Endothelial cell of umbilical vein (primary cell): Measurements from ENCODE around the gene INTS11. TPM values are rescaled to one million over a fixed set of nuclear protein-coding genes. Genes with fewer than 3 reads are reported as not detected.

Source experiments
- BruUV-seq: library from RNA; stranded (reverse); fragments of 400-500 nt; replicated peaks from 2 replicates; lab custom pipeline; 2021; lab: Mats Ljungman, UMichigan
- CTCF ChIA-PET: fragments of 300-600, 350-600 bp; sonication (Branson Sonifier 250); formaldehyde crosslinking; loops from one replicate; lab custom pipeline; 2021; ENCODE audit warnings: antibody characterized with exemption, inconsistent platforms; lab: Charles Lee
- POLR2A ChIA-PET: fragments of 300-600, 350-600 bp; sonication (Branson Sonifier 250); formaldehyde crosslinking; loops from one replicate; lab custom pipeline; 2021; ENCODE audit warnings: antibody characterized with exemption, inconsistent platforms; lab: Charles Lee
- DNase-seq: peaks from one replicate; pipeline ENCODE4 v3.0.0-alpha.2; 2011; ENCODE audit warnings: low read depth, low spot score
- FAIRE-seq: peaks from 2 replicates; lab custom pipeline; 2011; peaks lifted over from hg19 to GRCh38; lab: Jason Lieb, UNC
- H2AFZ ChIP-seq: 2 replicates; pipeline ENCODE4 v1.6.0; 2012; ENCODE audit warnings: low read depth, low read length, control low read depth, inconsistent platforms
- H3K27ac ChIP-seq: 2 replicates; pipeline ENCODE4 v1.5.1; 2011; ENCODE audit warnings: low read depth, mild to moderate bottlenecking, control low read depth, low read length, moderate library complexity; ENCODE audit not compliant: insufficient read depth
- H3K27me3 ChIP-seq, 2 experiments: 2 replicates each; pipeline versions ENCODE4 v1.6.0 to v1.6.1; 2011; ENCODE audit warnings: low read length in 2 of 2, mixed read lengths in 1 of 2; ENCODE audit not compliant: control insufficient read depth in 2 of 2, insufficient read depth in 2 of 2
- H3K36me3 ChIP-seq, 2 experiments: 2 replicates in 1 of 2; 3 replicates in 1 of 2; pipeline ENCODE4 v1.5.1; 2011; ENCODE audit warnings: low read length in 2 of 2, mild to moderate bottlenecking in 1 of 2, moderate library complexity in 1 of 2; ENCODE audit not compliant: control insufficient read depth in 2 of 2, insufficient read depth in 2 of 2; ENCODE audit errors: extremely low read depth in 1 of 2
- H3K4me1 ChIP-seq: 3 replicates; pipeline ENCODE4 v1.5.1; 2011; ENCODE audit warnings: mild to moderate bottlenecking, low read length; ENCODE audit not compliant: control insufficient read depth, insufficient read depth; ENCODE audit errors: extremely low read depth
- H3K4me2 ChIP-seq: 2 replicates; pipeline ENCODE4 v1.6.1; 2011; ENCODE audit warnings: low read length, control low read depth, mixed read lengths; ENCODE audit not compliant: insufficient read depth
- H3K4me3 ChIP-seq, 3 experiments: fragments of 200-600 bp in 1 of 3; sonication (generic), shearing (Covaris generic) in 1 of 3; replicated peaks in 1 of 3; 2 replicates each; pipeline ENCODE4 v1.5.1; 2011 to 2016; ENCODE audit warnings: control low read depth in 3 of 3, low read length in 3 of 3, mild to moderate bottlenecking in 2 of 3, inconsistent platforms in 1 of 3, low read depth in 1 of 3, moderate library complexity in 1 of 3; ENCODE audit not compliant: insufficient read depth in 1 of 3
- H3K79me2 ChIP-seq: 2 replicates; pipeline ENCODE4 v1.6.0; 2012; ENCODE audit warnings: low read length, inconsistent platforms; ENCODE audit not compliant: control insufficient read depth, insufficient read depth
- H3K9ac ChIP-seq: replicated peaks from 2 replicates; pipeline ENCODE3; 2011; ENCODE audit warnings: low read length, control low read depth; ENCODE audit not compliant: insufficient read depth; ENCODE audit errors: extremely low read depth
- H3K9me1 ChIP-seq: replicated peaks from 3 replicates; pipeline ENCODE4 v1.6.0; 2011; ENCODE audit warnings: mild to moderate bottlenecking, low read length; ENCODE audit not compliant: control insufficient read depth, insufficient read depth; ENCODE audit errors: extremely low read depth
- H3K9me3 ChIP-seq: replicated peaks from 2 replicates; pipeline ENCODE4 v1.5.1; 2012; ENCODE audit warnings: low read length, inconsistent platforms; ENCODE audit not compliant: control insufficient read depth, insufficient read depth
- H4K20me1 ChIP-seq: replicated peaks from 2 replicates; pipeline ENCODE3; 2011; ENCODE audit warnings: mild to moderate bottlenecking, low read length; ENCODE audit not compliant: control insufficient read depth, insufficient read depth; ENCODE audit errors: extremely low read depth
- EZH2 ChIP-seq: IDR thresholded peaks from 2 replicates; pipeline ENCODE4 v1.6.1; 2012; ENCODE audit warnings: borderline replicate concordance, low read depth, mild to moderate bottlenecking, moderate library complexity, low read length, inconsistent platforms; ENCODE audit not compliant: severe bottlenecking
- FOS ChIP-seq: IDR thresholded peaks from 2 replicates; pipeline ENCODE4 v1.6.1; 2011; ENCODE audit warnings: mild to moderate bottlenecking, low read length, moderate library complexity, borderline replicate concordance; ENCODE audit not compliant: insufficient read depth
- GATA2 ChIP-seq: IDR thresholded peaks from 2 replicates; pipeline ENCODE4 v1.7.0; 2011; ENCODE audit warnings: low read depth, mild to moderate bottlenecking, moderate library complexity, mixed read lengths, low read length; ENCODE audit not compliant: insufficient read length, insufficient read depth
- JUN ChIP-seq: IDR thresholded peaks from 2 replicates; pipeline ENCODE4 v1.6.1; 2011; ENCODE audit warnings: borderline replicate concordance, low read depth; ENCODE audit not compliant: insufficient read length, insufficient read depth
- MYC ChIP-seq: IDR thresholded peaks from one replicate; pipeline ENCODE4 v1.6.1; 2011; ENCODE audit warnings: mild to moderate bottlenecking, low read depth, low read length
- POLR2A ChIP-seq: IDR thresholded peaks from 2 replicates; pipeline ENCODE4 v1.6.1; 2012; ENCODE audit warnings: low read depth, mild to moderate bottlenecking, control low read depth, low read length
- POLR2AphosphoS5 ChIP-seq: IDR thresholded peaks from 2 replicates; pipeline ENCODE4 v1.6.1; 2012; ENCODE audit warnings: low read depth, mild to moderate bottlenecking, control low read depth, low read length, moderate library complexity; ENCODE audit not compliant: insufficient read depth
- dilution Hi-C: fragments of 300-500 bp; cut with MboI; formaldehyde crosslinking; loops from one replicate; pipeline ENCODE4 v1.15.0; 2019; ENCODE audit warnings: low sequenced_read_pairs; ENCODE audit not compliant: extremely low pct_ligation_motif_present
- intact Hi-C: fragments of 100-400 bp; cut with micrococcal nuclease; formaldehyde crosslinking; loops from one replicate; pipeline ENCODE4 v1.10.0; 2022
- polyA plus RNA-seq, 4 experiments: library from polyadenylated mRNA; depleted of rRNA in 3 of 4; stranded (reverse) in 3 of 4; unstranded in 1 of 4; fragments of >200 nt; gene quantifications; 2 replicates each; pipeline versions ENCODE4 v1.2.1 to v1.2.3, GENCODE V29; 2011 to 2012; ENCODE audit warnings: missing spikeins in 1 of 4
- total RNA-seq: library from RNA; stranded (reverse); gene quantifications from 2 replicates; pipeline ENCODE4 v1.2.3, GENCODE V29; 2021
- TF ChIP-seq, protein P1 (sequence below), 2 donors: IDR thresholded peaks; 1 replicate in 1 of 2; 2 replicates in 1 of 2; pipeline ENCODE4 v1.5.1; 2011; ENCODE audit warnings: low read length in 2 of 2, mild to moderate bottlenecking in 2 of 2, moderate library complexity in 2 of 2, control low read depth in 1 of 2, inconsistent platforms in 1 of 2, low read depth in 1 of 2; ENCODE audit not compliant: insufficient read depth in 1 of 2; ENCODE audit errors: extremely low read depth in 1 of 2
- TF ChIP-seq, protein P2 (sequence below): IDR thresholded peaks from 2 replicates; pipeline ENCODE4 v1.6.1; 2011; ENCODE audit not compliant: insufficient read depth, insufficient read length

The INTS11 gene
- total and polyA plus RNA-seq, 2 donors (not counting 3 experiments of a cell fraction or from before 2014, with no cell fraction given), result 132 to 222 TPM

DNA sequence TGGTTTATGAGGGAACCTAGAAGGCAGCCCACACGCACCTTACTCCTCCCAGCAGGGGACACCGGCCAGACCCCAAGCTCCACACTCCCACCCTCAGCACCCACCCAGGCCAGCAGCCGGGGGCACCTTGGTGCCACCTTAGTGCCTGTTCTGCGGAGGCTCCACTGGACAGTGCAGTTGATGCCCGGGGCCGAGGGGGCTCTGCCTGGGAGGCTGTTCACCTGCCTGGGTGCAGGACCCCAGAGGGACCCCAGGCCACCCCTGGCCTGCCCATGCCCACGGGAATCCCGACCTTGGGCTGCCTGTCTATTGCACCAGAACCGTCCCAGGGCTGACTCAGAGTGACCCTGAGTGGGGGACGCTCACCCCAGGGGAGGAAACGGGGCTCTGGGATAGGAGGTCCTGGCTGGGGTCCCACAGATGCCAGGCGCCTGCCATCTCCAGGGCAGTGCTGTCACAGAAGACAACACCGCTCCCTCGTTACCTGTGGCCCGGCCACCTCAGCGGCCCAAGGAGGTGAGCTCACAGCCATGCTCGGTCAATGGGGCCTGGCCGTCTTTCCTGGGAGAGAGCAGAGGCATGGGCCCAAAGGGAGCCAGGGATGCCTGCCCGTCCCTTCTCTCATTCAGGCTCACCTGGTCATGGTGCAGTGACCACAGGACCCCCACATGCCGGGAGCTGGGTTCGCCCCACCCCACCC is 43.5 kb downstream of the INTS11 start:
- Histone ChIP-seq H3K9me3 (no peaks in the 10 kb centered on the region), H3K36me3 (no peaks in the 10 kb centered on the region), H3K4me2 (no peak overlapping the region), H3K4me3 (no peak overlapping the region), H3K27me3 (no peaks in the 10 kb centered on the region), H3K27ac (no peak overlapping the region), H3K79me2 (no peaks in the 10 kb centered on the region), H3K4me1 (peaks cover 2% of the 10 kb centered on the region), H3K9ac (no peak overlapping the region), H4K20me1 (no peaks in the 10 kb centered on the region), H3K9me1 (no peaks in the 10 kb centered on the region), H2AFZ (no peak overlapping the region)
- no peak for TF ChIP-seq MYC
- no peak for TF ChIP-seq POLR2A
- TF ChIP-seq JUN, result no peak
- TF ChIP-seq, protein P1, sequence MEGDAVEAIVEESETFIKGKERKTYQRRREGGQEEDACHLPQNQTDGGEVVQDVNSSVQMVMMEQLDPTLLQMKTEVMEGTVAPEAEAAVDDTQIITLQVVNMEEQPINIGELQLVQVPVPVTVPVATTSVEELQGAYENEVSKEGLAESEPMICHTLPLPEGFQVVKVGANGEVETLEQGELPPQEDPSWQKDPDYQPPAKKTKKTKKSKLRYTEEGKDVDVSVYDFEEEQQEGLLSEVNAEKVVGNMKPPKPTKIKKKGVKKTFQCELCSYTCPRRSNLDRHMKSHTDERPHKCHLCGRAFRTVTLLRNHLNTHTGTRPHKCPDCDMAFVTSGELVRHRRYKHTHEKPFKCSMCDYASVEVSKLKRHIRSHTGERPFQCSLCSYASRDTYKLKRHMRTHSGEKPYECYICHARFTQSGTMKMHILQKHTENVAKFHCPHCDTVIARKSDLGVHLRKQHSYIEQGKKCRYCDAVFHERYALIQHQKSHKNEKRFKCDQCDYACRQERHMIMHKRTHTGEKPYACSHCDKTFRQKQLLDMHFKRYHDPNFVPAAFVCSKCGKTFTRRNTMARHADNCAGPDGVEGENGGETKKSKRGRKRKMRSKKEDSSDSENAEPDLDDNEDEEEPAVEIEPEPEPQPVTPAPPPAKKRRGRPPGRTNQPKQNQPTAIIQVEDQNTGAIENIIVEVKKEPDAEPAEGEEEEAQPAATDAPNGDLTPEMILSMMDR (IDR thresholded peaks at IDR 0.05; ENCODE audit: extremely low read depth in 1 of 2, insufficient read depth in 1 of 2, low read depth in 1 of 2, low read length in 2 of 2), result no peak
- no peak for TF ChIP-seq GATA2
- no peak for TF ChIP-seq FOS
- no peak for TF ChIP-seq POLR2AphosphoS5
- TF ChIP-seq EZH2, result no peak
- TF ChIP-seq, protein P2, sequence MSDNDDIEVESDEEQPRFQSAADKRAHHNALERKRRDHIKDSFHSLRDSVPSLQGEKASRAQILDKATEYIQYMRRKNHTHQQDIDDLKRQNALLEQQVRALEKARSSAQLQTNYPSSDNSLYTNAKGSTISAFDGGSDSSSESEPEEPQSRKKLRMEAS, result no peak
- no peak for FAIRE-seq
- no peak for DNase-seq
- no TSS peak for BruUV-seq
- ChIA-PET CTCF (interaction anchor here (0.5 to 1.5 kb wide), 3 partner anchors 11 to 250 kb away, joined by 3 to 4 read pairs (median 3); no protein-coding TSS in a partner anchor), POLR2A (no interaction called here)
- dilution Hi-C loops (no loop called here), intact Hi-C loops (no loop called here)
